Measurements from ENCODE around the gene ACTRT2.

The ACTRT2 gene

GRCh38 chr1:3021233-3021671, at the start of gene ACTRT2:
ACTRT2 (plus strand) TSS chr1:3021467; CDS start chr1:3021687, 220 bp downstream.
- DNase-seq, result no peak

DNA sequence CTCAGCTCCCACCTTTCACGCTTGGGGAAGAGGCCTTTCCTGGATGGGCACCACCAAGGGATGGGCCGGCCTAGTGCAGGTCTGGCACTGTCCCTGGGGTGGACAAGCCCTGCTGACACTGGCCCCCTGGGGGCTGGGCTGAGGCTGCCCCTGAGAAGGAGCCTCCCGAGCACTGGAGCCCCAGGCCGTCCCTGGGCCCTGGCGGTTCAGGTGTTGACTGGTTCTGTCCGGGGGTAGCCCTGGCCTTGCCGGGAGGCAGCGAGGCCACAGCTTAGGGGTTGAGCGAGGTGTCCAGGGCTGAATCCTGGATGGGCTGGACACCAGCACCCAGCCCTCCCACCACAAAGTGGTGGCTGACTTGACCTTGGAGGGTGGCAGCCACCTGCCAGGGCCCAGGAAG, 49.7 kb upstream of the ACTRT2 start:
- no peak for DNase-seq

DNA sequence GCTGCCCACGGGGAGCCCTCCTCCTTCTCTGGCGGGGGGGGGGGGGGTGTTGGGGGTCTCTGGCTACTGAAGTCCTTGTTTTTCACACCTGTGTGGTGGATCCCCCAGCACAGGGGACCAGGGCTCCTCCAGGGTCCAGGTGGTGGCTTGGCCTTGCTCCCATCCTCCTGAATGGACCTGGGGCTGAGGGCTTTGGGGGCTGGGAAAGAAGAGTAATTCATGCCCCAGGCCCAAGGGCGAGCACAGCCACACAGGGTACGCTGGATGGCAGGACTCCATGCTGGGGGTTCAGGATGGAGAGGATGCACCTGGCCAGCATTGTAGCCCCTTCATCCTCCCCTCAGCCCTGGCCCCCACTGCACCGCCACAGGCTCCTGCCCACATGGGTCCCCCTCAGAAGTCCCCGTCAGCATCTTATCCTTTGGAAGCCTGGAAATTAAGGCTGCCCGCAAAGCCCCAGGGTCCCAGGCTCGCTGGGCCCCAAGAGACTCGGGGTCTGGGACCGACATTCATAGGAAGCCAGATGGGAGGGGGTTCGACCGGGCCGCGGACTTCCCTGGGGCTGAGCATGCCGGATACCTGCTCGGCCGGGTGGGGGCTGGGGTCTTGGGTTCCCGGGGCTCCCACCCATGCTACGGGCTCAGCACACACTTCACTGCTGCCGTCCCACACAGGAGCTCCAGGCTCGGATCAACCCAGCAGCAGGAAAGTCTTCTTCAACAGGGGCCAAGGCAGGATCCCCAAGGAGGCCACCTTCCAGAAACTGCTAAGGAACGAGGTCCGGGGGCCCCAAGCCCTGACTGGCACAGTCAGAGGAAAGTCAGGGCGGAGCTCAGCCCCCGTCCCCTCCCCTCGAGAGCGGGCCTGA, 49.0 kb upstream of the ACTRT2 start:
- no peak for DNase-seq

GRCh38 chr1:2972879-2973575, 48.2 kb upstream of the ACTRT2 start:
- DNase-seq, result no peak

DNA sequence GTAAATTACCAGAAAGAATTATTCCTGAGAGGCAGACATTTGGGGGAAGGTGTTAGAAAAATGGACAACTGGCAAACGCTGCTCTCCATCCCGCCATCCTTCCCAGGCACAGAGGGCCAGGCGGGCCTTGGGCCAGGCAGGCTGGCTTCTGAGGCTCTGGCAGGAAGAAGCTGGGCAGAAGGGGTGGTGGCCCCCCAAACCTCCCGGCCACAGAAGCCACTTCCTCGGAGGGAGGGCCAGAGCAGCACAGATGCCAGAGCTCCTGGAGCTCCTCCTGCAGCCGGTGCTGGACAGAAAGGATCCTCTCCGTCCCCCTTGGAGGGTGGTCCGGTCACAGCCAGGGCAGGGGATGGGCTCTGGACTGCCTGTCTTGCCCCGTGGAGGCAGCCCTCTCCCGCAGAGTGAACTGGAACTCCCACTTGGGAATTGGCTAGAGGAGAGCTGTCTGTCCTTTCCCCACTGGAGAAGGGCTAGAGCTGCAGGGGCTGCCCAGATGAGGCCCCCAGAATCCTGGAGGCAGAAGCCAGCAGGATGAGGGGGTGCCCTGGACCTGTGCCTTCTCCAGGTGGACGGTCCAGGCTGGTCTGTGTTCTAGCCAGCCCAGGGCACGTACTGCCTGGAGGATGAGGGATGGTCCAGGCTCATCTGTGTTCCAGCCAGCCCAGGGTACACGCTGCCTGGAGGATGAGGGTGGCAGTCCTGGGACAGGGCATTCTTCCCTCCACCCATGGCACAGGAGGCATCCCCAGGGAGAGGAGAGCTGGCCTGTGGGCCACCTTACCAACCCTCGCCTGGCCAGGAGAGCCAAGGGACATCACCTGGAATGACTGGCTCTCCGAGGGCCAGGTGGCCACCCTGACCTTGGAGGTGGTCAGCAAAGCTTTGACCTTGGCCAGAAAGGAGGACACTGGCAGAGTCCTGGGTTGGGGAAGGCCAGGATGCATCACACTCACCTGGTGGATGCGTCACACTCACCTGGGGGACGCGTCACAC, 47.4 kb upstream of the ACTRT2 start:
- DNase-seq, result no peak

DNA sequence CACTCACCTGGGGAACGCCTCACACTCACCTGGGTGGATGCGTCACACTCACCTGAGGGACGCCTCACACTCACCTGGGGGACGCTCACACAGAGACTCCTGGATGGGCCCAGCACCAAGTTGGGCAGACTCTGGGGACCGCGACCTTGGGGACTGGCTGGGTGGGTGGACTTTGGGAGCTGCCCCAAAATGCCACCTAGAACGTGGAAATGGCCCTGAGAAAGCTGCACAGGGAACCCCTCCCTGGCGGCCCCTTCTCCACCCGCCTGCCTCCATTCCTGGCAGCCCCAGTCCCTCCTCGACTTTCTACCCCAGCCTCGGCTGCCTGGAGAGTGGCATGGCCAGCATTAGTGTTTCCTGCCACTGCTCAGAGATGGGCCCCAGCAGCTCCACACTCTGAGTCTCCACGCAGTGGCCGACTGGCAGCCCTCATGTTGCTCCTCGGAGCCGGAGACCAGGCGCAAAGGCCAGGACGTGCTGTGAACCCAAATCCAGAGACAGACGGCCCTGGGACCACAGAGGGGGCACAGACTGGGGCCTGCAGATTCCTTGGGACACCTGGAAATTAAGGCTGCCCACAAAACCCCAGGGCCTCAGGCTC, 46.5 kb upstream of the ACTRT2 start:
- DNase-seq, result no peak

GRCh38 chr1:2975466-2976179, 45.6 kb upstream of the ACTRT2 start:
- DNase-seq, result no peak

- DNase-seq, result no peak
Observed at GRCh38 chr1:2976180-2976562, 45.1 kb upstream of the ACTRT2 start.

DNA sequence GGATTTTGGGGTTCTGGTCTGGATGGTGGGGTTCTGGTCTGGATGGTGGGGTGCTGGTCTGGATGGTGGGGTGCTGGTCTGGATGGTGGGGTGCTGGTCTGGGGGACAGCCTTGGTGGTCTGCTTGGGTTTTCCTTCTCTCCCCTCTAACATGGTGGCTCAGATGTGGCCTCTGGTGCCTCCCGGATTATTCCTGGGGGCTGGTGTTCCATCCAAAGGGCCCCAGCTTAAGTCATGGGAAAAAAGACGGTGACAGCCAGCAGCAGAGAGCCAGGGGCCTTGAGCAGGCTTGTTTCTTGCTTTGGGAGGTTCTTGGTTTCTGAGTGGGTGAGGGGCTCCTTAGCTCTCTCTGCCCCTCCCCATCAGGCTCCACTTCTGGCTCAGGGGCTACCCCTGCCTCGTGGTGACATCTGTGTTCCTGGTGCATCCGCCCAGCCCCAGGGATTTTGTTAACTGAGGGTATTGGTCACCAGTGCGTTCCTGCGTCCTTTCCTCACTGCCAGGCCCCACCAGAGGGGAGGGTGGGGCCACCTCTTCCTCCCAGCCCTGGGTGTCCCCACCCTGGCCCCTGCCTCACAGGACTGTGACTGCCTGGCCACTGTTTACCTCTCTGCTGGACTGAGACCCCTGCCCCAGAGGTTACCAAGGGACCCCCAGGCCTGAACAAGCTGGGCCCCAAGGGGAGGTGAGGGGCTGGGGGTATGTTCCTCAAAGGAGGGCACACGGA, 43.2 kb upstream of the ACTRT2 start:
- no peak for DNase-seq

GRCh38 chr1:2978691-2979190, 42.5 kb upstream of the ACTRT2 start:
- DNase-seq, result no peak

- DNase-seq, result no peak
Observed at GRCh38 chr1:2979191-2980072, 41.8 kb upstream of the ACTRT2 start.

- DNase-seq, result no peak
Observed at GRCh38 chr1:2980073-2980791, 41.0 kb upstream of the ACTRT2 start.

- DNase-seq, result no peak
Observed at GRCh38 chr1:2980849-2981248, 40.4 kb upstream of the ACTRT2 start.

DNA sequence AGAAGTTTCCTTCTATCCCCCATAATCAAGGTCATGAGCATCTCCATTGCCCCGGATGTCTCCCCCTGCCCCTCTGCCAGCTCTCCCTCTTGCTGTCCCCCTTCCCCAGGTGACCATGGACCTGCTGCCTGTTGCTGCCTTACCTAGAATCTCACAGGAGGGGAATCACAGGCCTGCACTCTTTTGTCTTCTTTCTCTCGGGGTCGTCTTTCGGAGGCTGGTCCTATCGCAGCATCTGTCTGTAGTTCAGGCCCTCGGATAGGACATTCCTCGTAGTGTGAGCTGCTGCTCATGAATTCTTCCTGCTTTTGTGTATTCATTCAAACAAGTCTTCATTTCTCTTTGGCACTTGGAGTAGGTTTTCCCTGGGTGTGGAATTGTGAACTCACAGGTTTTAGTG, 39.9 kb upstream of the ACTRT2 start:
- no peak for DNase-seq

DNA sequence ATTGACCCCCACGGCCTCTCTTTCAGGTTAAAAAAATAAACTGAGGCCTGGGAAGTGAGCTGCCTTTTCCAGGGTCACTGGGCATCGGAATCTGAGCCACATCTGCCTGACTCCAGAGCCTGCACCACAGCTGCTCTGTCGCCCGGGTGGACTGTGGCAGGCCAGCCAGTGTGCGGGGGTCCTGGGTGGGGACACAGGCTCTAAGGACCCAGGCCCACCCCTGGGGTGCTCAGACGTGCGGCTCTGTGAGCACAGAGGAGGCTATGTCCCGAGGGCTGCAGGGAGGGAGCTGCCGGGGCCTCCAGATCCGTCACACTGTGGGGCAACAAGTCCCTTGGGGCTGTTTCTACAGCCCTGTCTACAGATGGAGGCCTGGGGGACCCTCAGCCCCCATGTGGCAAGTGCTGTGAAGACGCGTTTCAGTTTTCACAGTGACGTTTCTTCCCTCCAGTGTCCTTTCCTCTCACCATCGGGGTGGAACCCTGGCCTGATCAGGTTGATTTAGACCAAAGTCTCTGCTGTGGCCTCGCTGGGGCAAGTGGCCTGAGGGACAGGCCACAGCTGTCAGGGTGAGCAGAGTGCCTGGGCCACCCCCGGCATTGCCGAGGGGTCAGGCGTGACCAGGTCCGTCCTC, 39.2 kb upstream of the ACTRT2 start:
- no peak for DNase-seq

DNA sequence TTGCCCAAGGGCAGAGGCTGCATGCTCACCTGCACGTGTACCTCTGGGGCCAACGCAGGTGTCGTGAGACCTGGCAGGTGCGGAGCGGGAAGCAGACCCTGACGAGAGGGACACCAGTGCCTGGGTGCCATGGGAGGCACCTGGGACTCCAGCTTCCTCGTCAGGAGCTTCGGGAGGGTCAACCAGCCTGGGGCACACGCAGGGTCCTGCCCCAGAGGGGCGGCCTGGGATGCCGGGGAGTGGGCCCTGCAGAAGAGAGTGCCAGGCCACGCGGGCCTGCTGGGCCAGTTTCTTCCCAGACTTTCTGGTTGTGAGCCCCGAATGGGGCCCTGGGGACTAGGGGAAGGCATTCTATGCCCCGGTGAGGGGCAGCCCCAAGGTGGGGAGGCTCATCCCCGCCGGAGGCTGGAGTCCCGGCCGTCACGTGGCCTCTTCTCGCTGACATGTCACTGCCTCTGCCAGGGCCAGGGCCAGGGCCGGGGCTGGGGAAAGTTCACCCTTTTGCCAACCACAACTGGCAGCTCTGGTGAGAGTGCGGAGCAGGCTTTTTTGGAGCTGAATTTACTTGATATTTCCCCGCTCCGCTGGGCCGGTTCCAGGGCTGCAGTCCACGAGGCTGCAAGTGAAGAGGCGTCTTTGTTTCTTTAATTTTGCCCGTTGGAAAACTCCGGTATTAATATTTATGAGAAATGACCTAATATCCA, 38.5 kb upstream of the ACTRT2 start:
- DNase-seq, result peak in 48 of 56 donors; percentile 29 to 92 (median 69)

DNA sequence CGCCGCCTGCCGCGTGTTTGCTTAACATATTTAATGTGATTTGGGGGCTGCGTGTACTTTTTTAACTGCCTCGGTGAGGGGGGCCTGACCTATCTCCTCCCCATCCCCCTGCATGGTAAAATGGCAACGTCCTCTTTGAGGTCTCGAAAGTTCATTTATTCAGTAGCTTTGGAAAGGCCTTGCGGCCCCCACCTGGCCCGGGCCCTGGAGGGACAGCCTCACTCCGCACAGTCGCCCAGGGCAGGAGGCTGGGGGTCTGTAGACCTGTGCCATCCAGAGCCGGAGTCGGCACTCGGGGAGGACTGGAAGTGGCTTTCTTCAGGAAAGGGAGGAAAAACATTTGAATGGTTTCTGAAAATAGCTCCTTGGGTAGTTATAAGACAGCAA, 38.0 kb upstream of the ACTRT2 start:
- DNase-seq, result peak in 1 of 56 donors; percentile 84

Measured in nucleus accumbens (tissue), 56 donors.